ENCODE results near the gene TF.

- TF ChIP-seq CTCF (IDR thresholded peaks at IDR 0.05; ENCODE audit: insufficient read depth, low read length) (no peak), POLR2AphosphoS5 (IDR thresholded peaks at IDR 0.05; ENCODE audit: low read depth) (no peak)
Measured at GRCh38 chr3:133845127-133845526, 98.9 kb downstream of the TF start.
